GM18907 (cell line): ENCODE measurements around the gene TAOK3.

Experiments
- ATAC-seq: cut with Tn5 transposase; IDR thresholded peaks from one replicate; pipeline ENCODE4 v1.9.1; 2021; ENCODE audit warnings: mild to moderate bottlenecking, moderate library complexity; ENCODE audit not compliant: unreplicated experiment

Gene TAOK3

GRCh38 chr12:118102609-118103008, 270.1 kb downstream of the TAOK3 start:
- no peak for ATAC-seq

- ATAC-seq: no peak
These were observed 270.6 kb downstream of the TAOK3 start for GRCh38 chr12:118102070-118102469.

GRCh38 chr12:118101051-118101450, 271.7 kb downstream of the TAOK3 start:
- no peak for ATAC-seq
